Colonic mucosa (tissue), 4 donors: Measurements from ENCODE around the gene EFNA1. TPM values are rescaled to one million over a fixed set of nuclear protein-coding genes. Genes with fewer than 3 reads are reported as not detected.
A peak's percentile ranks its signal among the peaks of the same experiment; 100 is the strongest.

Experiments
- DNase-seq: peaks from one replicate; pipeline ENCODE4 v3.0.0-alpha.2; 2020
- H3K27ac ChIP-seq: fragments of 200-600 bp; one replicate; pipeline ENCODE4 v1.8.0; 2021
- H3K27me3 ChIP-seq: fragments of 200-600 bp; one replicate; pipeline ENCODE4 v1.8.0; 2021
- H3K36me3 ChIP-seq: fragments of 200-600 bp; one replicate; pipeline ENCODE4 v1.8.0; 2021
- H3K4me1 ChIP-seq: fragments of 200-600 bp; one replicate; pipeline ENCODE4 v1.8.0; 2021; ENCODE audit warnings: mild to moderate bottlenecking
- H3K4me3 ChIP-seq: fragments of 200-600 bp; one replicate; pipeline ENCODE4 v1.8.0; 2021
- H3K9ac ChIP-seq, 2 donors: one replicate each; pipeline ENCODE4 v1.7.0; 2013; ENCODE audit warnings: control low read depth in 2 of 2, low read depth in 2 of 2, low read length in 2 of 2
- H3K9me3 ChIP-seq: fragments of 200-600 bp; one replicate; pipeline ENCODE4 v1.8.0; 2021
- intact Hi-C: fragments of 100-400 bp; cut with DNase I; formaldehyde crosslinking; loops from one replicate; pipeline ENCODE4 v1.14.1; 2022
- total RNA-seq, 2 donors: library from RNA; stranded (reverse); fragmentation: NEBNext Ultra II Directional in 1 of 2; extraction: Animal tissue kit (Norgen Biotek cat#: 25700) in 1 of 2; gene quantifications; one replicate each; pipeline ENCODE4 v1.2.1, GENCODE V29; 2021
- TF ChIP-seq, protein P1 (sequence below): fragments of 200-600 bp; IDR thresholded peaks from one replicate; pipeline ENCODE4 v1.8.0; 2022; ENCODE audit warnings: antibody characterized with exemption, mild to moderate bottlenecking
- donor health status: healthy.
- donor health status: DM: no; HTN: no; CAD: no.
- donor health status: DM: no; HTN: no; CAD: no.

The EFNA1 gene
- total RNA-seq, 2 donors from 2014 or later = 61.3 to 125 TPM

DNA sequence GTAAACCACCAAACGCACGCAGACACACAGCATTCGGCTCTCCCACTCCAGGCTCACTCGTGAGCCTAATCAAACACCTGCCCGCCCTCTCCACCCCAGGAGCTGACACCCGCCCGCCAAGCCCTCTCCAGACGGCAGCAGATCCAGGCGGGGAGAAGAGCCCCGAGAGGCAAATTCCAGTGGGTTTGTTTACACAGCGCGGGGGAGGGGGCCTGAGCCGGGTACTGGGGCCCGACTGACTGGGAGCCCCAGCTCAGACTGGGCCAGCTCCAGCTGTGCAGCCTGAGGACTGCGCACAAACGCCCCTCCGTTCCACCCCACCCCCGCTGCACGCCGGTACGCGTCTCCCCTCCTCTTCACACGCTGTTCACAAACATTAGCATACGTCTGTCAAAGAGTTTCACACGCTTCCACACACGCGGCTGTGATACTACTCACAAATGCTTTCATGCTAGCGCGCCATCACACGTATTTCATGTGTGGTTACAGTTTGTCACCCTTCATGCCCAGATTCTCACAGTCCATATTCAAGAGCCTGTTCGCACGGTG is 1.0 kb upstream of the EFNA1 start:
- H3K9ac ChIP-seq = peak overlapping the region; percentile 82 to 100
- H3K4me3 ChIP-seq = peak overlapping the region; percentile 78
- no peaks in the 10 kb centered on the region for H3K9me3 ChIP-seq
- H3K27ac ChIP-seq = peak overlapping the region; percentile 92
- H3K27me3 ChIP-seq = peaks cover 4% of the 10 kb centered on the region
- DNase-seq = peak; percentile 63
- peaks cover 14% of the 10 kb centered on the region for H3K4me1 ChIP-seq
- intact Hi-C loops = no loop called here
- TF ChIP-seq, protein P1, sequence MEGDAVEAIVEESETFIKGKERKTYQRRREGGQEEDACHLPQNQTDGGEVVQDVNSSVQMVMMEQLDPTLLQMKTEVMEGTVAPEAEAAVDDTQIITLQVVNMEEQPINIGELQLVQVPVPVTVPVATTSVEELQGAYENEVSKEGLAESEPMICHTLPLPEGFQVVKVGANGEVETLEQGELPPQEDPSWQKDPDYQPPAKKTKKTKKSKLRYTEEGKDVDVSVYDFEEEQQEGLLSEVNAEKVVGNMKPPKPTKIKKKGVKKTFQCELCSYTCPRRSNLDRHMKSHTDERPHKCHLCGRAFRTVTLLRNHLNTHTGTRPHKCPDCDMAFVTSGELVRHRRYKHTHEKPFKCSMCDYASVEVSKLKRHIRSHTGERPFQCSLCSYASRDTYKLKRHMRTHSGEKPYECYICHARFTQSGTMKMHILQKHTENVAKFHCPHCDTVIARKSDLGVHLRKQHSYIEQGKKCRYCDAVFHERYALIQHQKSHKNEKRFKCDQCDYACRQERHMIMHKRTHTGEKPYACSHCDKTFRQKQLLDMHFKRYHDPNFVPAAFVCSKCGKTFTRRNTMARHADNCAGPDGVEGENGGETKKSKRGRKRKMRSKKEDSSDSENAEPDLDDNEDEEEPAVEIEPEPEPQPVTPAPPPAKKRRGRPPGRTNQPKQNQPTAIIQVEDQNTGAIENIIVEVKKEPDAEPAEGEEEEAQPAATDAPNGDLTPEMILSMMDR = no peak
- H3K36me3 ChIP-seq = no peaks in the 10 kb centered on the region

DNA sequence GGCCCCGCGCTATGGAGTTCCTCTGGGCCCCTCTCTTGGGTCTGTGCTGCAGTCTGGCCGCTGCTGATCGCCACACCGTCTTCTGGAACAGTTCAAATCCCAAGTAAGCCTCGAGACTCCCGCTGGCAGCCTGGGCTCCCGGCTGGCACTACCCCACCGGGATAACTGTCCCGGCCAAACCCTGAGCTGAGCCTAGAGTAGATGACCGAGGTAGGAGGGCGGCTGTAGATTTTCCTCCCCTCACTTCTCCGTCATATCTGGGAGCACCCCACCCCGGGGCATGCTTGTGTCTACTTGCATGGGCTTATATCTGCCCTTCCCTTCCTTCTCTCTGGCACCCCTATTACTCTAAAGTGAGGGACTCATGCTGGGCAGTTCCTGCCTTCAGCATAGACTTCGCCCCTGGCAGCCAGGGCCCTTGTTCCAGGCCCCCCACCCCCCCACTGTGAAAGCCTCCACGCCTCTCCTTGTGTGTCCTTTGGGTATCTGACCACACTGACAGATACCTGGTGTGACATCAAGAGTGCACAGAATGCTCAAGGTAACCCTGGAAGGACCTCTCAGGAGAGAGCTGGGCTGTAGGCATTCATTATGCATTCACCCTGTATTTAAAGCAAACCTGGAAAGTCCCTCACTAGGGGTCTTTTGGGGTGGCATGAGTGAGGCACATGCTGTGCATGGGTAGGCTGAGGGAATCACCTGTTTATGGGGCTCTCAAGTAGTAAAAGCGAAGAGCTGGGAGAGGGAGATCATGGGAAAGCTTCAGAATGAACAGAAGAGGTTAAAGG is 485 bp downstream of the EFNA1 start:
- Histone ChIP-seq H3K9me3 (no peaks in the 10 kb centered on the region), H3K36me3 (no peaks in the 10 kb centered on the region), H3K27me3 (peaks cover 4% of the 10 kb centered on the region), H3K27ac (peak overlapping the region; percentile 92), H3K4me3 (peak overlapping the region; percentile 78), H3K9ac (peak overlapping the region; percentile 90 to 100), H3K4me1 (peaks cover 15% of the 10 kb centered on the region)
- TF ChIP-seq, protein P1 = no peak
- intact Hi-C loops = no loop called here
- no peak for DNase-seq

DNA sequence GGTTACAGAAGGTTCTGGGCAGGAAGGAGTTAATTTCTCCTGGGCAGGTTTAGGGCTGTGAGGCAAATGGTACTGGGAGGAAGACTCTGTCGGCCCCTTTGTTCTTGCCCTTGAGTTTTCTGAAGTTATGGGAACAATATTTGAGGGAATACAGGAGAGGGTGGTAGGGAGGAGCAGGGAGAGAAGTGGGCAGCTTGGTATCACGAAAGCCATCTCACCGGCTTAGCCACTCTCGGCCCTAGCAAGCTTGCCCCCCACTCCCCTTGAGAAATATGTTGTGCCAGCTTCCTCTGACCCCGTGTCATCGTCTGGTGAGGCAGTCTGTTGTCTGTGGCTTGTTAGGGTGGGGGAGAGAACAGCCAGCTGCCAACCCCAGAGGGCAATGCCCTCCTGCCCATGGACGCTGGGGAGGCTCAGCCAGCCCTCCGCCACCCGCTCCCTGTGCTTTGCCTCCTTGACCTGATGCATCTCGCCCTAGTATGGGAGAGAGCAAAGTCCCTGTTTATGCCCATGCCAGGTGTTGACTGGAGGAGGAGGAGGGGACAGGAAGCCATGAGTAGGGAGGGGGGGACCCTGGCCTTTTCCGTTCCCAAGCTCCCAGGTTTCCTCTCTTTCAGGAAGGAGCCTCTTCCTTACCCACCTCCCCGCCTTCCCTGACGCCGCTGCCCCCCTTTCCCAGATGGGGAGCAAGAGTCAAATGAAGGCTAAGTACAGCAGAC is 1.2 kb downstream of the EFNA1 start:
- peak overlapping the region; percentile 90 to 100 for H3K9ac ChIP-seq
- TF ChIP-seq, protein P1 = no peak
- peaks cover 22% of the 10 kb centered on the region for H3K4me1 ChIP-seq

DNA sequence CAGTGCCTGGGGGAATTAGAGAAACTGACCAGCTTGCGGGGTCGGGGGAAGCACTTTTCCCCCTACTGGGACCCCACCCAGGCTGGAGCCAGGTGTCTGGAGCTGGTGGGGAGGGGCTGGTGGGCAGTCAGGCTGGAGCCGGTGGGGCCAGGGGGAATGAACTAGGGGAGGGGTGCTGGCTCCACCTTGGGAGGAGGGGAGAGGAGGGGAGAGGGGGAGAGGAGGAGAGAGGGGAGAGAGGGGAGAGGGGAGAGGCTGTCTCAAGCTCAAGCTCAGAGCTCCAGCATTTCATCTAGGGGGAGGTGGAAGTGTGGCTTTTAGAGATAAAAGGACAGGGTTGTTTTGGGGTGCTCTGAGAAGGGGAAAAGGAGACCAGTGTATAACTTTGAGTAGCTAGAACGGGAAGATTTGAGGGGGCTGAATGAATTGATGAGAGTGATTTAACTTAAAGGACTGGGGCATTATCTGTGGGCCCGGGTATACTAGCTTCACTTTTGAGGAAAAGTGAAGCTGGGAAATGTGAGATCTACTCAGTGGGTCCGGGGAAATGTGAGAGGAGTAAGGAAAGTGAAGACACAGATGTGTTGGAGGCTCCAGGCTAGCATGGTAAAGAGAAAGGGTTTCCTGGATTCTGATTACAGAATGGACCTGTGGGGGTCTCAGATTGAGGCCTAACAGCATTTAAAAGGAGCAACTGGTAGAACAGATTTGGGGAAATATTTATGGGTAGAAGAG is 2.8 kb downstream of the EFNA1 start:
- intact Hi-C loops = no loop called here
- Histone ChIP-seq H3K9ac (peak overlapping the region; percentile 90 to 100), H3K27me3 (peaks cover 4% of the 10 kb centered on the region), H3K4me1 (peaks cover 20% of the 10 kb centered on the region), H3K4me3 (peak overlapping the region; percentile 78), H3K9me3 (no peaks in the 10 kb centered on the region), H3K27ac (peak overlapping the region; percentile 92), H3K36me3 (peaks cover 6% of the 10 kb centered on the region)
- TF ChIP-seq, protein P1 = no peak
- DNase-seq = no peak

More for the DNA sequence above, 1.2 kb downstream of the EFNA1 start:
- peaks cover 4% of the 10 kb centered on the region for H3K27me3 ChIP-seq
- H3K9me3 ChIP-seq = no peaks in the 10 kb centered on the region
- peak overlapping the region; percentile 78 for H3K4me3 ChIP-seq
- DNase-seq = peak; percentile 89
- peak overlapping the region; percentile 92 for H3K27ac ChIP-seq
- H3K36me3 ChIP-seq = no peaks in the 10 kb centered on the region
- intact Hi-C loops = no loop called here

DNA sequence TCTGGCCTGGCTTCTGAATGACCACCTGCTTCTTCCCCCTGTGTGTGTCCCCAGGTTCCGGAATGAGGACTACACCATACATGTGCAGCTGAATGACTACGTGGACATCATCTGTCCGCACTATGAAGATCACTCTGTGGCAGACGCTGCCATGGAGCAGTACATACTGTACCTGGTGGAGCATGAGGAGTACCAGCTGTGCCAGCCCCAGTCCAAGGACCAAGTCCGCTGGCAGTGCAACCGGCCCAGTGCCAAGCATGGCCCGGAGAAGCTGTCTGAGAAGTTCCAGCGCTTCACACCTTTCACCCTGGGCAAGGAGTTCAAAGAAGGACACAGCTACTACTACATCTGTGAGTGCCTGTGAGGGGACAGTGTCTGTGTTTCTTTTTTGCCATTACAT is 3.6 kb downstream of the EFNA1 start:
- TF ChIP-seq, protein P1 = no peak
- no peaks in the 10 kb centered on the region for H3K9me3 ChIP-seq
- intact Hi-C loops = no loop called here
- DNase-seq = no peak
- peaks cover 20% of the 10 kb centered on the region for H3K4me1 ChIP-seq
- H3K9ac ChIP-seq = peak overlapping the region in 1 of 2 donors; percentile 100
- H3K4me3 ChIP-seq = peak overlapping the region; percentile 78
- peaks cover 4% of the 10 kb centered on the region for H3K27me3 ChIP-seq
- peak overlapping the region; percentile 92 for H3K27ac ChIP-seq
- H3K36me3 ChIP-seq = peaks cover 6% of the 10 kb centered on the region
